SU-DHL-6 (cell line): ENCODE data around the gene RAET1L.

ENCODE experiments used
- H2AFZ ChIP-seq: fragments of 200-600 bp; sonication (generic); 2 replicates; pipeline ENCODE4 v1.6.1; 2014; ENCODE audit warnings: low read depth, mild to moderate bottlenecking, moderate library complexity, mixed read lengths, antibody characterized with exemption, low read length; ENCODE audit not compliant: severe bottlenecking
- H3F3A ChIP-seq: fragments of 200-600 bp; shearing (Covaris generic); 2 replicates; pipeline ENCODE4 v1.6.0; 2016; ENCODE audit warnings: antibody characterized with exemption, mild to moderate bottlenecking; ENCODE audit not compliant: insufficient read depth
- H3K27ac ChIP-seq: fragments of 200-600 bp; sonication (generic); 2 replicates; pipeline ENCODE4 v1.5.1; 2016; ENCODE audit warnings: low read depth, mild to moderate bottlenecking, low read length, moderate library complexity, mixed read lengths
- H3K27me3 ChIP-seq: fragments of 200-600 bp; sonication (generic), shearing (Covaris generic); 2 replicates; pipeline ENCODE4 v1.6.0; 2014; ENCODE audit warnings: mild to moderate bottlenecking, low read length
- H3K36me3 ChIP-seq: fragments of 200-600 bp; sonication (generic); 2 replicates; pipeline ENCODE4 v1.6.1; 2014; ENCODE audit warnings: mild to moderate bottlenecking, low read length, mixed read lengths
- H3K4me2 ChIP-seq: fragments of 300-600, 200-600 bp; shearing (Covaris generic), sonication (generic); 2 replicates; pipeline ENCODE4 v1.6.0; 2014; ENCODE audit warnings: low read length, low read depth, mild to moderate bottlenecking; ENCODE audit not compliant: poor library complexity, severe bottlenecking
- H3K4me3 ChIP-seq: fragments of 200-600 bp; sonication (generic); 2 replicates; pipeline ENCODE4 v1.5.1; 2014; ENCODE audit warnings: antibody characterized with exemption, low read length, mild to moderate bottlenecking, mixed read lengths; ENCODE audit not compliant: insufficient read depth, poor library complexity, severe bottlenecking
- H3K79me2 ChIP-seq: fragments of 200-600 bp; sonication (generic); 2 replicates; pipeline ENCODE4 v1.6.1; 2014; ENCODE audit warnings: mild to moderate bottlenecking, low read length, moderate library complexity; ENCODE audit not compliant: insufficient read depth
- H3K9ac ChIP-seq: fragments of 200-600 bp; sonication (generic); 2 replicates; pipeline ENCODE4 v1.7.0; 2014; ENCODE audit warnings: mild to moderate bottlenecking, low read length
- H3K9me2 ChIP-seq: fragments of 200-600 bp; sonication (generic); replicated peaks from 2 replicates; pipeline ENCODE4 v1.6.1; 2014; ENCODE audit warnings: low read length; ENCODE audit not compliant: insufficient read depth
- H3K9me3 ChIP-seq: fragments of 200-600 bp; sonication (generic); 2 replicates; pipeline ENCODE4 v1.6.1; 2014; ENCODE audit warnings: low read length, mixed read lengths; ENCODE audit not compliant: insufficient read depth
- H4K20me1 ChIP-seq: fragments of 200-600 bp; sonication (generic); 2 replicates; pipeline ENCODE4 v1.6.1; 2014; ENCODE audit warnings: low read depth, mild to moderate bottlenecking, antibody characterized with exemption, low read length, moderate library complexity, mixed read lengths
- EZH2phosphoT487 ChIP-seq: fragments of 200-600 bp; sonication (generic), shearing (Covaris generic); conservative IDR thresholded peaks from 2 replicates; pipeline ENCODE4 v1.6.1; 2018; ENCODE audit warnings: mild to moderate bottlenecking, antibody characterized with exemption, low read length, moderate library complexity, mixed read lengths
- TF ChIP-seq, protein P1 (sequence below): fragments of 200-600 bp; sonication (generic); IDR thresholded peaks from one replicate; pipeline ENCODE4 v1.5.1; 2017; ENCODE audit warnings: antibody characterized with exemption, mild to moderate bottlenecking, low read length, moderate library complexity; ENCODE audit not compliant: insufficient read depth, poor library complexity, severe bottlenecking

RAET1L gene

DNA sequence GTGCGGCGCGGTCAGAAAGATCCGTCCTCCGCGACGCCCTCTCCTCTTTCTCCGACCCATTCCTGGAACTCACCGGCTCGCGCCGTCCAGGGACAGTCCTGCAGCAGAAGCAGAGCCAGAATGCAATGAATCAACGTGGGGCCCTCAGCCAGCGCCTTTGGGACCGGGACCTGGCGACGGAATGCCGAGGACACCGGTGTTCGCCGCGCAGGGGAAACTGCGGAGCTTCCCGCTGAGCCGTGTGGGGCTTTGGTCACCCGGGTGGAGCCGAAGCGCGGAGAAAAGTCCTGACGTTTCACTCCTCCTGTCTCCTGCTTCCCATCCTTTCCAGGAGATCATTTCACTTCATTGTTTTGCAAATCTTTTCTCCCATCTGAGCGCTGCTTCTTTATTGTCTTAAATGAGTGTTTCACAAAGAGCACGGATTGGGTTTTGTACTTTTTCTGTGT is 35.1 kb downstream of the RAET1L start:
- Histone ChIP-seq H3K27ac (no peak overlapping the region), H3K4me2 (peak overlapping the region; percentile 43), H3F3A (no peaks in the 10 kb centered on the region), H3K9me2 (no peaks in the 10 kb centered on the region), H3K27me3 (no peaks in the 10 kb centered on the region), H3K9ac (no peak overlapping the region), H3K79me2 (no peaks in the 10 kb centered on the region), H2AFZ (no peak overlapping the region), H3K4me3 (no peak overlapping the region), H3K9me3 (no peaks in the 10 kb centered on the region), H4K20me1 (no peaks in the 10 kb centered on the region), H3K36me3 (no peaks in the 10 kb centered on the region)
- TF ChIP-seq EZH2phosphoT487 = no peak
- TF ChIP-seq, protein P1, sequence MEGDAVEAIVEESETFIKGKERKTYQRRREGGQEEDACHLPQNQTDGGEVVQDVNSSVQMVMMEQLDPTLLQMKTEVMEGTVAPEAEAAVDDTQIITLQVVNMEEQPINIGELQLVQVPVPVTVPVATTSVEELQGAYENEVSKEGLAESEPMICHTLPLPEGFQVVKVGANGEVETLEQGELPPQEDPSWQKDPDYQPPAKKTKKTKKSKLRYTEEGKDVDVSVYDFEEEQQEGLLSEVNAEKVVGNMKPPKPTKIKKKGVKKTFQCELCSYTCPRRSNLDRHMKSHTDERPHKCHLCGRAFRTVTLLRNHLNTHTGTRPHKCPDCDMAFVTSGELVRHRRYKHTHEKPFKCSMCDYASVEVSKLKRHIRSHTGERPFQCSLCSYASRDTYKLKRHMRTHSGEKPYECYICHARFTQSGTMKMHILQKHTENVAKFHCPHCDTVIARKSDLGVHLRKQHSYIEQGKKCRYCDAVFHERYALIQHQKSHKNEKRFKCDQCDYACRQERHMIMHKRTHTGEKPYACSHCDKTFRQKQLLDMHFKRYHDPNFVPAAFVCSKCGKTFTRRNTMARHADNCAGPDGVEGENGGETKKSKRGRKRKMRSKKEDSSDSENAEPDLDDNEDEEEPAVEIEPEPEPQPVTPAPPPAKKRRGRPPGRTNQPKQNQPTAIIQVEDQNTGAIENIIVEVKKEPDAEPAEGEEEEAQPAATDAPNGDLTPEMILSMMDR = no peak

DNA sequence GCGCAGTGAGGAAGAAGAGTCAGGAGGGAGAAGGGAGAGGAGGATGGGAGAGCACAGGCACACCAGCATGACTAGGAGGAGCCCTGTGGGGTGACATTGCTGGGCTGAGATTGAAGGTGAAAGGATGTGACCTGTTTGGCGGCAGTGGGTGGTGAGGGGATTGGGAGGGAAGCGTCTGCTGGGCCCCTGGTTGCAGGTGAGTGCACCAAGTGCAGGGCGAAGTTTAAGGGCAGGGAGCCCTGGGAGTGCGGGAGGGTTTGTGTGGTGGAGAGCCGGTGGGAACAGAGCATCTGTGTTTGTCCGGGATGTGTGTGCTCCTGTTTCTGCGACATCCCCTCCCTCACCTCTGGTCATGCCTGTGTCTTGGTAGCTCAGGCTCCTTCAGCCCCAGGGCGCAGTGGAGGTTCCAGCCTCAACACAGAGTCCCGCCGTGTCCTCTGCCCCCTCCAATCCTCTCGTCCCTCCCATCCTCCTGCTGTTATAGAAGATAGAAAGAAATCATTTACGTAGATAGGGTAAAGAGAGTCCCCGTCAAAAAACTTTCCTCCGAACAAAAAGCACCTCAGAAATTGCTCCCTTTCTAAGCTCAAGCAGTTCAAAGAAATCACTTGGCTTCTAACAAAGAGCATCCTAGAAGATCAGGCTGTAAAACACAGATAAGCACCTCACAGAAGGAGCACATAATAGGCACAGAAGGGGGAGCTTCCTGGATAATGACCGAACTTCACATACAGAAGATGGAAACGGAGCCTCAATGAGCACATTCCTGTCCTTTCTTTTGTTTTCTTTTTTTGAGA is 36.6 kb downstream of the RAET1L start:
- Histone ChIP-seq H3F3A (no peaks in the 10 kb centered on the region), H3K36me3 (no peaks in the 10 kb centered on the region), H2AFZ (no peak overlapping the region), H4K20me1 (no peaks in the 10 kb centered on the region), H3K4me2 (no peak overlapping the region), H3K9me3 (no peaks in the 10 kb centered on the region), H3K4me3 (no peak overlapping the region), H3K27ac (no peak overlapping the region), H3K9ac (no peak overlapping the region), H3K27me3 (no peaks in the 10 kb centered on the region), H3K79me2 (no peaks in the 10 kb centered on the region), H3K9me2 (no peaks in the 10 kb centered on the region)
- TF ChIP-seq EZH2phosphoT487 = no peak
- TF ChIP-seq, protein P1 = no peak

DNA sequence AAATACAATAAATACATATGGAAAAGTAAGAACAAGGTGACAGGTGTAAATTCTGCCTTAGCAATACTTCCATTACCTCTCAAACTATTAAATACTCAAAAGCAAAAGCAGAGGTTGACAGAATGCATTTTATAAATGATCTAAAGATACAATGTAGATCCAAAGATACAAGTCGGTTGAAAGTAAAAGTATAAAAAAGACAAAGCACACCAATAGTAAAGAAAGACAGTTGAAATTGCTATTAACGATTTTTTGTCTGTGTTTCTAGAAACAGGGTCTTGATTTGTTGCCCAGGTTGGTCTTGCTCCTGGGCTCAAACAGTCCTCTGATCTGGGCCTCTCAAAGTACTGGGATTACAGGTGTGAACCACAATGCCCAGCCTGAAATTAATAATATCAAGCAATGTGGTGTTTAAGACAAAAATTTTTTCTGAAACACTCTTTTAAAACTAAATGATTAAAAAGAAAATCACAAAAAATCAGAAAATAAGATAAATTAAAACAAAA is 37.7 kb downstream of the RAET1L start:
- Histone ChIP-seq H3K4me3 (no peak overlapping the region), H2AFZ (no peak overlapping the region), H3K27me3 (no peaks in the 10 kb centered on the region), H3K79me2 (no peaks in the 10 kb centered on the region), H3F3A (no peaks in the 10 kb centered on the region), H3K9me3 (no peaks in the 10 kb centered on the region), H3K9me2 (no peaks in the 10 kb centered on the region), H3K4me2 (no peak overlapping the region), H3K36me3 (no peaks in the 10 kb centered on the region), H4K20me1 (no peaks in the 10 kb centered on the region), H3K9ac (no peak overlapping the region), H3K27ac (no peak overlapping the region)
- no peak for TF ChIP-seq EZH2phosphoT487
- TF ChIP-seq, protein P1 = no peak
